ENCODE results near the gene FRMD3. TPM values are rescaled to one million over a fixed set of nuclear protein-coding genes. Genes with fewer than 3 reads are reported as not detected.

FRMD3 gene
- total RNA-seq, 1 donor from 2014 or later: 0.65 TPM

DNA sequence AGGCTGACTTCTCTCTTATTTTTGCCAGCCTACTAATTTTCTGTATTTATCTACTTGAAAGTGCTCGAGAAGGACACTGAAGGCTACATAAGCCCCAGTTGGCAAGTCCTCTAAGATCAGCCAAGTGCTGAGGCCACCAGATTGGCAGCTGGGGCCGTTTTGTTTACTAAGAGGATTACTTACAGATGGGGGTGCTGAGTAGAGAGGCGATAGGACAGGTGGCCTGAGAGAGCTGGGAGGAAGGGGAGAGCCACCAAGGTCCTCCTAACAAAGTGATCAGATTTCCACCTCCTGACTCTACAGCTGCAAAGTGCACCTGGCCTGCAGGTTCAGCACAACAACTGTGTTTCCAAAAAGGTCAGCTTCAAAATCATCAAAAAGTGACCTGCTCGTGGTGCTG lies 32.9 kb downstream of the FRMD3 start:
- TF ChIP-seq, protein P1, sequence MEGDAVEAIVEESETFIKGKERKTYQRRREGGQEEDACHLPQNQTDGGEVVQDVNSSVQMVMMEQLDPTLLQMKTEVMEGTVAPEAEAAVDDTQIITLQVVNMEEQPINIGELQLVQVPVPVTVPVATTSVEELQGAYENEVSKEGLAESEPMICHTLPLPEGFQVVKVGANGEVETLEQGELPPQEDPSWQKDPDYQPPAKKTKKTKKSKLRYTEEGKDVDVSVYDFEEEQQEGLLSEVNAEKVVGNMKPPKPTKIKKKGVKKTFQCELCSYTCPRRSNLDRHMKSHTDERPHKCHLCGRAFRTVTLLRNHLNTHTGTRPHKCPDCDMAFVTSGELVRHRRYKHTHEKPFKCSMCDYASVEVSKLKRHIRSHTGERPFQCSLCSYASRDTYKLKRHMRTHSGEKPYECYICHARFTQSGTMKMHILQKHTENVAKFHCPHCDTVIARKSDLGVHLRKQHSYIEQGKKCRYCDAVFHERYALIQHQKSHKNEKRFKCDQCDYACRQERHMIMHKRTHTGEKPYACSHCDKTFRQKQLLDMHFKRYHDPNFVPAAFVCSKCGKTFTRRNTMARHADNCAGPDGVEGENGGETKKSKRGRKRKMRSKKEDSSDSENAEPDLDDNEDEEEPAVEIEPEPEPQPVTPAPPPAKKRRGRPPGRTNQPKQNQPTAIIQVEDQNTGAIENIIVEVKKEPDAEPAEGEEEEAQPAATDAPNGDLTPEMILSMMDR (IDR thresholded peaks at IDR 0.05; ENCODE audit: unreplicated experiment): no peak
- no peak for DNase-seq (ENCODE audit: low spot score, unreplicated experiment)
- no peak overlapping the region for H3K27ac Mint-ChIP-seq
- peaks cover 1% of the 10 kb centered on the region for H3K9me3 Mint-ChIP-seq (ENCODE audit: low read depth)
- no peaks in the 10 kb centered on the region for H3K27me3 Mint-ChIP-seq
- H3K36me3 Mint-ChIP-seq (ENCODE audit: insufficient read depth): no peaks in the 10 kb centered on the region
- peaks cover 8% of the 10 kb centered on the region for H3K4me1 Mint-ChIP-seq (ENCODE audit: low read depth)
- no peak overlapping the region for H3K4me3 Mint-ChIP-seq (ENCODE audit: low read depth)

DNA sequence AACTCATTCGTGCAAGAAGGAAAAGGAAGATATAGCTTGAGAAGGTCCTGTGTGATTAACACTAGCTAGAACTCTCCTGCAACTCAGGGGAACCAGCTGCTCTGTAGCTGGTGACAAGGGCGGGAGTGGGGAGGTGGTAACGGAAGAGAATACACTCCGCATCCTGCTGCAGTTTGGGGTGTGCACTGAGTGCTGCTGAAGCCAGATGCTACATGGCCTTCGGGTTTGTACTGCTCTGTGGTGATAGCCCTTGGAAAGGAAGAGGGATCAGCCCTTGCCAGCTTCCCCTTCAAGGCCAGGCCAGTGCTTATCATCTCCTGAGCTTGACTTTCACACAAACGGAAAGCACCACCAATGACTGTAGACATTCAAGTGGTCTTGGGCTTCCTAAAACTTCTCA lies 34.3 kb downstream of the FRMD3 start:
- Mint-ChIP-seq H3K27ac (no peak overlapping the region), H3K36me3 (ENCODE audit: insufficient read depth) (no peaks in the 10 kb centered on the region), H3K9me3 (ENCODE audit: low read depth) (no peaks in the 10 kb centered on the region), H3K27me3 (no peaks in the 10 kb centered on the region), H3K4me3 (ENCODE audit: low read depth) (no peak overlapping the region), H3K4me1 (ENCODE audit: low read depth) (peaks cover 1% of the 10 kb centered on the region)
- TF ChIP-seq, protein P1 (IDR thresholded peaks at IDR 0.05; ENCODE audit: unreplicated experiment): no peak
- no peak for DNase-seq (ENCODE audit: low spot score, unreplicated experiment)

GRCh38 chr9:83501565-83501964 lies 36.6 kb downstream of the FRMD3 start:
- H3K4me1 Mint-ChIP-seq (ENCODE audit: low read depth): no peaks in the 10 kb centered on the region

GRCh38 chr9:83497441-83497840 lies 40.8 kb downstream of the FRMD3 start:
- H3K4me3 Mint-ChIP-seq (ENCODE audit: low read depth): no peak overlapping the region
- no peaks in the 10 kb centered on the region for H3K36me3 Mint-ChIP-seq (ENCODE audit: insufficient read depth)
- no peaks in the 10 kb centered on the region for H3K9me3 Mint-ChIP-seq (ENCODE audit: low read depth)
- no peak for DNase-seq (ENCODE audit: low spot score, unreplicated experiment)
- TF ChIP-seq, protein P1 (IDR thresholded peaks at IDR 0.05; ENCODE audit: unreplicated experiment): no peak
- H3K27ac Mint-ChIP-seq: no peak overlapping the region
- no peaks in the 10 kb centered on the region for H3K27me3 Mint-ChIP-seq
- no peaks in the 10 kb centered on the region for H3K4me1 Mint-ChIP-seq (ENCODE audit: low read depth)

More at GRCh38 chr9:83501565-83501964, 36.6 kb downstream of the FRMD3 start:
- no peak overlapping the region for H3K4me3 Mint-ChIP-seq (ENCODE audit: low read depth)
- H3K27me3 Mint-ChIP-seq: no peaks in the 10 kb centered on the region
- no peak for DNase-seq (ENCODE audit: low spot score, unreplicated experiment)
- no peak overlapping the region for H3K27ac Mint-ChIP-seq
- no peaks in the 10 kb centered on the region for H3K9me3 Mint-ChIP-seq (ENCODE audit: low read depth)
- TF ChIP-seq, protein P1 (IDR thresholded peaks at IDR 0.05; ENCODE audit: unreplicated experiment): no peak
- no peaks in the 10 kb centered on the region for H3K36me3 Mint-ChIP-seq (ENCODE audit: insufficient read depth)

GRCh38 chr9:83491995-83492394 lies 46.2 kb downstream of the FRMD3 start:
- Mint-ChIP-seq H3K9me3 (ENCODE audit: low read depth) (no peaks in the 10 kb centered on the region), H3K4me1 (ENCODE audit: low read depth) (peaks cover 1% of the 10 kb centered on the region), H3K36me3 (ENCODE audit: insufficient read depth) (no peaks in the 10 kb centered on the region), H3K4me3 (ENCODE audit: low read depth) (no peak overlapping the region), H3K27me3 (no peaks in the 10 kb centered on the region), H3K27ac (no peak overlapping the region)
- TF ChIP-seq, protein P1 (IDR thresholded peaks at IDR 0.05; ENCODE audit: unreplicated experiment): no peak
- no peak for DNase-seq (ENCODE audit: low spot score, unreplicated experiment)

Measured in progenitor cell of endocrine pancreas (in vitro differentiated cells).